Fibroblast of lung (primary cell): ENCODE results near the gene SORBS1. TPM values are rescaled to one million over a fixed set of nuclear protein-coding genes. Genes with fewer than 3 reads are reported as not detected.

Experiments
- DNase-seq, 2 donors: peaks; one replicate each; pipeline versions ENCODE4 v3.0.0 to v3.0.0-alpha.2; 2010; ENCODE audit warnings: low read depth in 2 of 2
- H2AFZ ChIP-seq: 2 replicates; pipeline ENCODE4 v1.5.1; 2012; ENCODE audit warnings: low read length, control low read depth, inconsistent platforms
- H3K27ac ChIP-seq: 2 replicates; pipeline ENCODE4 v1.5.1; 2011; ENCODE audit warnings: low read length, control low read depth; ENCODE audit not compliant: insufficient read depth
- H3K27me3 ChIP-seq: 2 replicates; pipeline ENCODE4 v1.5.1; 2011; ENCODE audit warnings: mild to moderate bottlenecking, low read length; ENCODE audit not compliant: control insufficient read depth, insufficient read depth
- H3K36me3 ChIP-seq: 2 replicates; pipeline ENCODE4 v1.5.1; 2011; ENCODE audit warnings: low read length; ENCODE audit not compliant: control insufficient read depth, insufficient read depth
- H3K4me1 ChIP-seq: 2 replicates; pipeline ENCODE4 v1.5.1; 2011; ENCODE audit warnings: low read length; ENCODE audit not compliant: control insufficient read depth, insufficient read depth; ENCODE audit errors: extremely low read depth
- H3K4me2 ChIP-seq: 2 replicates; pipeline ENCODE4 v1.5.1; 2011; ENCODE audit warnings: low read length, control low read depth; ENCODE audit not compliant: insufficient read depth; ENCODE audit errors: extremely low read depth
- H3K4me3 ChIP-seq, 4 experiments: fragments of 200-600 bp in 1 of 4; sonication (generic) in 1 of 4; replicated peaks in 1 of 4; 2 replicates each; pipeline ENCODE4 v1.5.1; 2011 to 2016; ENCODE audit warnings: low read length in 4 of 4, low read depth in 3 of 4, mild to moderate bottlenecking in 3 of 4, control low read depth in 2 of 4, inconsistent platforms in 1 of 4, mixed read lengths in 1 of 4; ENCODE audit not compliant: insufficient read depth in 1 of 4; ENCODE audit errors: control extremely low read depth in 1 of 4
- H3K79me2 ChIP-seq: 2 replicates; pipeline ENCODE4 v1.5.1; 2012; ENCODE audit warnings: mild to moderate bottlenecking, low read length, inconsistent platforms; ENCODE audit not compliant: control insufficient read depth, insufficient read depth
- H3K9ac ChIP-seq: 2 replicates; pipeline ENCODE4 v1.5.1; 2011; ENCODE audit warnings: mild to moderate bottlenecking, low read length, control low read depth; ENCODE audit not compliant: insufficient read depth
- H3K9me3 ChIP-seq: 2 replicates; pipeline ENCODE4 v1.5.1; 2012; ENCODE audit warnings: low read depth, low read length; ENCODE audit not compliant: control insufficient read depth, insufficient read depth
- H4K20me1 ChIP-seq: 2 replicates; pipeline ENCODE4 v1.5.1; 2011; ENCODE audit warnings: low read length; ENCODE audit not compliant: control insufficient read depth, insufficient read depth; ENCODE audit errors: extremely low read depth
- EZH2 ChIP-seq: IDR thresholded peaks from 2 replicates; pipeline ENCODE4 v1.5.1; 2012; ENCODE audit warnings: low read length, control low read depth, mild to moderate bottlenecking; ENCODE audit errors: missing control alignments
- polyA plus RNA-seq, 2 donors: library from polyadenylated mRNA; depleted of rRNA in 1 of 2; stranded (reverse) in 1 of 2; unstranded in 1 of 2; fragments of >200 nt; gene quantifications; 2 replicates each; pipeline ENCODE4 v1.2.1, GENCODE V29; 2011 to 2012; ENCODE audit warnings: missing spikeins in 1 of 2
- total RNA-seq: library from RNA; depleted of rRNA; stranded (reverse); fragments of >200 nt; gene quantifications from 2 replicates; pipeline ENCODE4 v1.2.1, GENCODE V29; 2014
- TF ChIP-seq, protein P1 (sequence below), 2 donors: IDR thresholded peaks in 1 of 2; conservative IDR thresholded peaks in 1 of 2; 1 replicate in 1 of 2; 2 replicates in 1 of 2; pipeline ENCODE4 v1.5.1; 2011 to 2012; ENCODE audit warnings: low read length in 2 of 2, control low read depth in 1 of 2, inconsistent platforms in 1 of 2, low read depth in 1 of 2, mild to moderate bottlenecking in 1 of 2

The SORBS1 gene
- total and polyA plus RNA-seq, 2 donors (not counting 1 experiment from before 2014, with no cell fraction given): 0.33 to 0.50 TPM

DNA sequence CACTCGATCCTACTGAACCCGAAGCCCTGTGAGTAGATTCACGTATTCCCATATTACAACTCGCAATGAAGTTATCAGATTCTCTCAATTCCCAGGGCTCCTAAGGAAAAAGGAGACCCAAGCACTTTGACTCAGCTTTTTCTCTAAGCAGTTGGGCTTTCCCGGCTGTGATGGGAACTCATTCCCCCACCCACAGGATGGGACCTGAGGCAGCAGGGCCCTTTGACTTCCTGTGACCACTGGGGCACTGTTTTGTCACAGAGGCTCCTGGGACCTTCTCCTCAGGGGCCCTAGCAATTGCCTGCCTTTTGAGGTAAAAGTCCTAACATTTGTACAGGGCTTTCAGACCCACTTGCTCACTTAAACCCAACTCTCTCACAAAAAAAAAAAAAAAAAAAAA, 147.6 kb downstream of the SORBS1 start:
- no peak overlapping the region for H3K4me2 ChIP-seq
- no peak for TF ChIP-seq EZH2
- TF ChIP-seq, protein P1, sequence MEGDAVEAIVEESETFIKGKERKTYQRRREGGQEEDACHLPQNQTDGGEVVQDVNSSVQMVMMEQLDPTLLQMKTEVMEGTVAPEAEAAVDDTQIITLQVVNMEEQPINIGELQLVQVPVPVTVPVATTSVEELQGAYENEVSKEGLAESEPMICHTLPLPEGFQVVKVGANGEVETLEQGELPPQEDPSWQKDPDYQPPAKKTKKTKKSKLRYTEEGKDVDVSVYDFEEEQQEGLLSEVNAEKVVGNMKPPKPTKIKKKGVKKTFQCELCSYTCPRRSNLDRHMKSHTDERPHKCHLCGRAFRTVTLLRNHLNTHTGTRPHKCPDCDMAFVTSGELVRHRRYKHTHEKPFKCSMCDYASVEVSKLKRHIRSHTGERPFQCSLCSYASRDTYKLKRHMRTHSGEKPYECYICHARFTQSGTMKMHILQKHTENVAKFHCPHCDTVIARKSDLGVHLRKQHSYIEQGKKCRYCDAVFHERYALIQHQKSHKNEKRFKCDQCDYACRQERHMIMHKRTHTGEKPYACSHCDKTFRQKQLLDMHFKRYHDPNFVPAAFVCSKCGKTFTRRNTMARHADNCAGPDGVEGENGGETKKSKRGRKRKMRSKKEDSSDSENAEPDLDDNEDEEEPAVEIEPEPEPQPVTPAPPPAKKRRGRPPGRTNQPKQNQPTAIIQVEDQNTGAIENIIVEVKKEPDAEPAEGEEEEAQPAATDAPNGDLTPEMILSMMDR (conservative IDR thresholded peaks at IDR 0.05 in 1 of 2, IDR thresholded peaks at IDR 0.05 in 1 of 2; ENCODE audit: low read depth in 1 of 2, low read length in 2 of 2): no peak
- H3K79me2 ChIP-seq: no peaks in the 10 kb centered on the region
- H3K27me3 ChIP-seq: no peaks in the 10 kb centered on the region
- no peak overlapping the region for H3K4me3 ChIP-seq
- H3K9ac ChIP-seq: no peak overlapping the region
- H3K4me1 ChIP-seq: no peaks in the 10 kb centered on the region
- no peaks in the 10 kb centered on the region for H3K9me3 ChIP-seq
- H4K20me1 ChIP-seq: no peaks in the 10 kb centered on the region
- no peak for DNase-seq
- H3K27ac ChIP-seq: no peak overlapping the region
- H2AFZ ChIP-seq: no peak overlapping the region
- no peaks in the 10 kb centered on the region for H3K36me3 ChIP-seq

DNA sequence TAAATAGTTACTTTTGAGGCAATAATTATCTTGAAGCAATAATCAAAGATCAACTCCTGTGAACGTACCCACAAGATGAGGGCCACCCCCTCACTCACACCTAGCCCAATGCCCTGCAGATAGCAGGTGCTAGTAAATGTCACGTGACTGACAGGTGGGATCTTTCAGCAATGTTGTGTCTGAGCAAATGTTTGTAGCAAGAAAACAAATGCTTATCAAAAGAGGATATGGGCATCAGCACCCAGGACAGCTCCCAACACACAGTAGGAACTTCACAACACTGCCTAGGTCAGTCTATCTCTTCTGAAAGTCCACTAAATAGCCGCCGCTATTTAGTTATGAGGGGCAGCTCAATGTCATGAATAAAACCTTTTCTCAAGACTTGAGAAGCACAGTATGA, 149.5 kb downstream of the SORBS1 start:
- H2AFZ ChIP-seq: no peak overlapping the region
- DNase-seq: no peak
- H4K20me1 ChIP-seq: no peaks in the 10 kb centered on the region
- no peak overlapping the region for H3K9ac ChIP-seq
- no peaks in the 10 kb centered on the region for H3K79me2 ChIP-seq
- H3K27ac ChIP-seq: no peak overlapping the region
- no peaks in the 10 kb centered on the region for H3K27me3 ChIP-seq
- no peaks in the 10 kb centered on the region for H3K4me1 ChIP-seq
- H3K9me3 ChIP-seq: no peaks in the 10 kb centered on the region
- no peak overlapping the region for H3K4me2 ChIP-seq
- TF ChIP-seq, protein P1 (conservative IDR thresholded peaks at IDR 0.05 in 1 of 2, IDR thresholded peaks at IDR 0.05 in 1 of 2; ENCODE audit: low read depth in 1 of 2, low read length in 2 of 2): no peak
- TF ChIP-seq EZH2: no peak
- H3K4me3 ChIP-seq: no peak overlapping the region
- no peaks in the 10 kb centered on the region for H3K36me3 ChIP-seq

- H3K4me3 ChIP-seq: no peak overlapping the region
- H4K20me1 ChIP-seq: no peaks in the 10 kb centered on the region
- no peaks in the 10 kb centered on the region for H3K36me3 ChIP-seq
- no peaks in the 10 kb centered on the region for H3K79me2 ChIP-seq
- no peaks in the 10 kb centered on the region for H3K27me3 ChIP-seq
- no peak overlapping the region for H3K9ac ChIP-seq
- H3K27ac ChIP-seq: no peak overlapping the region
- TF ChIP-seq, protein P1 (conservative IDR thresholded peaks at IDR 0.05 in 1 of 2, IDR thresholded peaks at IDR 0.05 in 1 of 2; ENCODE audit: low read depth in 1 of 2, low read length in 2 of 2): no peak
- no peak for TF ChIP-seq EZH2
- H3K4me1 ChIP-seq: no peaks in the 10 kb centered on the region
- DNase-seq: no peak
- no peaks in the 10 kb centered on the region for H3K9me3 ChIP-seq
- no peak overlapping the region for H2AFZ ChIP-seq
- no peak overlapping the region for H3K4me2 ChIP-seq
These were observed 151.9 kb downstream of the SORBS1 start for GRCh38 chr10:95408983-95409873.
